GM21786 (cell line): ENCODE data around the gene ETV3L.
A peak's percentile ranks its signal among the peaks of the same experiment; 100 is the strongest.
"Not testable (repeated sequence)": the region's sequence is repeated elsewhere in the genome, so short reads cannot be mapped to it uniquely, and the experiment has no call there.

Experiments used
- ATAC-seq: cut with Tn5 transposase; IDR thresholded peaks from one replicate; pipeline ENCODE4 v1.9.1; 2021; ENCODE audit not compliant: unreplicated experiment

Gene ETV3L

DNA sequence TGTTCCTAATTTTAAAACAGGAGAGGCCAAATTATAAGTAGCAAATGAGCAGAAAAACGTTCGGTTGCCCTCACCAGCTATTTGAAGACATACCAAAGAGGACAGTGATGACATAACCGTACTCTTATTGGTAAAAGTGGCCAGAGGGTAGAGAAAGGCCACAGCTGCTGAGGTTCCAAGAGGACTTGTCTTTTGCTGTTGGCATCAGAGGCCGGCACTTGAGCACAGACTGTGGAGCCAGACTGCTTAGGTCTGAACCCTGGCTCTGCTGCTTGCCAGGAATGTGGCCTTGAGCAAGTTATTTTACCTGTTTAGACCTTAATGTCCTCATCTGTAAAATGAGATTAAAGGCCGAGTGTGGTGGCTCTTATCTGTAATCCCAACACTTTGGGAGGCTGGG is 14.9 kb downstream of the ETV3L start:
- ATAC-seq = no peak

DNA sequence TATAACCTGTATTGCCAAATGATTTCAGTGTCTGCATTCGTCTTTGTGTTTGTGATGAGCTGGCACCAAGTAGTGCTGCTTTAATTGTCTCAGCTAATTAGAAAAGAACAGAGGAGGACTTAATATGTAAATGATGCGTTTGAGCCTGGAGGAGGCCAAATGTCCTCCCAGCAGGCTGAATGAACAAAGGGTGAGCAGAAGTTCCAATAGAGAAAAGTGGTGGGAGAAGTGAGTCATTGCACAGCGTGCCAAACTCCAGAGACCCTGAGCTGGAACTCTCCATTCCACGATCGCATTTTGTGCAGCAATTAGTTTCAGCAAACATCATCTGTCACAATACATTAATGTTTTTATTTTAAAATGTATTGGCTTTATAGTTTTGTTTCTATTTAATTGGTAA is 17.9 kb downstream of the ETV3L start:
- no peak for ATAC-seq

DNA sequence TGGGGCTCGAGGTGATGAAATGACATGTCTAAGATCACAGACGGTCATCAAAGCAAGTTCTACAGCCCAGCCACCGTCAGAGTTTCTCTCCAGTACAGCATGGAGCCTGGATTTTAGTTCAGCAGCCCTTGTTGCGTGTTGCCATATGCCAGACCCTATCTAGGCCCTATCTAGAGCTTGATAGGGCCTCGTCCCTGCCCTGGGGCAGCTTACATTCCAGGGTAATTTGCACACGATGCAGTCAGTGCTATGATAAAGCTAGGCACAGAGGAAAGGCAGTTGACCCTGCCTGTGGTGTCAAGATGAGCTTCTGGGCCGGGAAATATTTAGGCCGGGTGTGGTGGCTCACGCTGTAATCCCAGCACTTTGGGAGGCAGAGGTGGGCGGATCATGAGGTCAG is 18.9 kb downstream of the ETV3L start:
- no peak for ATAC-seq

DNA sequence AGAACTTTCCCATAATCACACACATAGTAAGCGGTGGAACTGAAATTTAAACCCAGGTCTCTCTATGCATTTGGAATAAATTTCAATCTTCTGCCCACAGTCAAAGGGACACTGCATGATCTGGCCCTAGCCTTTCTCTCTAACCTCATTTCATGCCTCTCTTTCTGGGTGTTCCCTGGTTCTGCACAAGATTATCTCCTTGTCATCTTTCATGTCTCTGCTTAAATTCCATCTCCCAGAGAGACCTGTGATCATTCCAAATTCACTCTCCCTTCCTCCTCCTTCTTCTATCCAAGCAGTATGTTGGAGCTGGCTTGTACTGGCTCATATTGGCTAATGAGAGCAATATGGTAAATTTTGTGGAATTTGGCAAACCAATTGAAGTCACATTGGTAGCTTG is 22.2 kb downstream of the ETV3L start:
- no peak for ATAC-seq

DNA sequence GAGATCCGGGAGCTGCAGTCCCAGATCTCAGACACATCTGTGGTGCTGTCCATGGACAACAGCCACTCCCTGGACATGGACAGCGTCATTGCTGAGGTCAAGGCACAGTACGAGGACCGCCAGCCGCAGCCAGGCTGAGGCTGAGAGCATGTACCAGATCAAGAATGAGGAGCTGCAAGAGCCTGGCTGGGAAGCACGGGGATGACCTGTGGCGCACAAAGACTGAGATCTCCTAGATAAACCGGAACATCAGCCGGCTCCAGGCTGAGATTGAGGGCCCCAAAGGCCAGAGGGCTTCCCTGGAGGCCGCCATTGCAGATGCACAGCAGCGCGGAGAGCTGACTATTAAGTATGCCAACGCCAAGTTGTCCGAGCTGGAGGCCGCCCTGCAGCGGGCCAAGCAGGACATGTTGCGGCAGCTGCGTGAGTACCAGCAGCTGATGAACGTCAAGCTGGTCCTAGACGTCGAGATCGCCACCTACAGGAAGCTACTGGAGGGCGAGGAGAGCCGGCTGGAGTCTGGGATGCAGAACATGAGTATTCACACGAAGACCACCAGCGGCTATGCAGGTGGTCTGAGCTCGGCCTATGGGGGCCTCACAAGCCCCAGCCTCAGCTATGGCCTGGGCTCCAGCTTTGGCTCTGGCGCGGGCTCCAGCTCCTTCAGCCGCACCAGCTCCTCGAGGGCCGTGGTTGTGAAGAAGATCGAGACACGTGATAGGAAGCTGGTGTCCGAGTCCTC is 25.5 kb downstream of the ETV3L start:
- ATAC-seq = no peak

DNA sequence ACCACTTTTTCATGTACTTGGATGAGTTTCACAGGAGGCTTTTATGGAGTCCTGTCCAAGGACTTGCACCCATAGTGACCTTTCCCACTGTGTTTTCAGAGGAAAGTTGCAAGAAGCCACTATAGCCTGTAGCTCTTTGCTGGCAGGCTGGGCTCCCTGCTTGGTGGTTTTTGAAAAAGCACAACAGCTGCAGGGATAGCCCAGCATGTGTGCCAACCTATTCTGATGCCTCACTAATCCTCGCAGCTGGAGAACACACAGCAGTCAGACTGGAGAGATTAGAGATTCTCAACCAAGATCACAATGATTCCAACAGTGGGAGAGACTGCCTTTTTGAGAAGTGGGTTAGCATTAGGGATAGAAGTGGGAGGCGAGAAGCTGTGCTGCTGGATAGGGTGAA is 30.0 kb downstream of the ETV3L start:
- no peak for ATAC-seq

DNA sequence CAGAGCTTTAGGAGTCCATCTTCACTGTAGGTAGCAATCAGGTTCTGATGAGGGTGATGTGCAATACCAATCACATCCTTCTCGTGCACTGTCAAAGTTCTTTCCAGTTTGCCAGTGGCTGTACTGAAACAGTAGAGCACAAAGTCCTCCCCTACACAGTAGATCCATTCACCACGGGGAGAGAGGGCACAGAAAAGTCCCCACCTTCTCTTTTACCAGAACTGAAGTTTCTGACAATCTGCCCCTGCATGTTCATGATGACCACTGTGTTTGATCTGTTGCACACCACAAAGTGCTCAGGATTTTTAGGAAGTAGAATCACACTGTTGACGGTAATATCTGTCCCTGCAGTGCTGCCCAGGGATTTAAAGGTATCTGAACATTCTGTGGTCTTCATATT is 40.4 kb downstream of the ETV3L start:
- ATAC-seq = not testable (repeated sequence)

DNA sequence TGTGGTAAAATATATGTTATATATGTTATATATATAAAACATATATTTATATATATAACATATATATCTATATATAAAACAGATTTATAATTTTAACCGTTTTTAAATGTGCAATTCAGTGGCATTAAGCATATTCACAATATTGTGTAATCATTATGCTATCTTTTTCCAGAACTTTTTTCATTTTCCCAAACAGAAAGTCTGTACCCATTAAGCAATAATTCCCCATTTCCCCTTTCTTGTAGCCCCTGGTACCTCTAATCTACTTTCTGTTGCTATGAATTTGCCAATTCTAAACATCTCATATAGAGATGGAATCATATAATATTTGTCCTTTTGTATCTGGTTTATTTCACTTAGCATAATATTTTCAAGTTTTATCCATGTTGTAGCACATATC is 43.3 kb downstream of the ETV3L start:
- no peak for ATAC-seq

DNA sequence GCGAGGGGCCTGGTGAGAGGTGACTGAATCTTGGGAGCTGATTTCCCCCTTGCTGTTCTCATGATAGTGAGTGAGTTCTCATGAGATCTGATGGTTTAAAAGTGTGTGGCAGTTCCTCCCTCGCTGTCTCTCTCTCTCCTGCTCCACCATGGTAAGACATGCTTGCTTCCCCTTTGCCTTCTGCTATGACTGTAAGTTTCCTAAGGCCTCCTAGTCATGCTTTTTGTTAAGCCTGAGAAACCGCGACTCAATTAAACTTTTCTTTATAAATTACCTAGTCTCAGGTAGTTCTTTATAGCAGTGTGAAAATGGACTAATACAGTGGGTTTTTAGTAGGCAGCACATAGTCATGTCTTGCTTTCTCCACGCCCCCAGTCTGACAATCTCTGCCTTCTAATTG is 43.9 kb downstream of the ETV3L start:
- not testable (repeated sequence) for ATAC-seq

DNA sequence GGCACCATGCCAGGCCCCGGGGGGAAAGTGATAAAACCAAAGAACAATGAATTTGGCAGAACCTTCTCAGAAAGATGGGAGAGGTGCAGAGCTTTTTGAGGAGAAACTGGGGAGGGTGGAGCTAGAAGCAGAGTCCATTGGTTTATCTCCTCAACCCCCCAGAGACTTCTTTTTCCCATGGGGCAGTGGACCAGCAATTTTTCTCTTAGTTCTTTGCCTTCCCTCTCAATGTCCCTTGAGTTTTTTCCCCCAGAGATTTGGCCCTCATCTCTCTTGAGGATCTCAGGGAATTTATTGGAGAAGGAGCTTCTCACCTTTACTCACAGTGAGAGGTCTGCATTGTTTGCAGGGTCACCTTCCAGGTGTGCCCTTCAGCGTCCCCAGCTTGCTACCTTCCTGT is 48.8 kb downstream of the ETV3L start:
- no peak for ATAC-seq

DNA sequence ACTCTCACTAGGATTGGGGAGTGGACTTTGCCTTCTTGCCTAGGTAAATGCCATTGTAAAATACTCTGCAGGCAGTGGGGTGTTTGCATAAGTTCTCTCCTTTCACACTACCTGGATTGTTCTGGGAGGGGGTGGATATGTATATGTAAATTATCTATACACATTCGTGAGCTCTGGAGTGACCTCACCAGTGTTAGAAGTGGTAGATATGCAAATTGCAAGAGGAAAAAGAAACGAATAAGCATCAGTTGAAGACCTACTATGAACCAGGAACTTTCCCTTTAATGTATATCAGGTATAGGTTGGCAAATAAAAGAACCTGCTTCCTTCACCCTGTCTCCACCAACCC is 52.6 kb downstream of the ETV3L start:
- ATAC-seq = no peak

DNA sequence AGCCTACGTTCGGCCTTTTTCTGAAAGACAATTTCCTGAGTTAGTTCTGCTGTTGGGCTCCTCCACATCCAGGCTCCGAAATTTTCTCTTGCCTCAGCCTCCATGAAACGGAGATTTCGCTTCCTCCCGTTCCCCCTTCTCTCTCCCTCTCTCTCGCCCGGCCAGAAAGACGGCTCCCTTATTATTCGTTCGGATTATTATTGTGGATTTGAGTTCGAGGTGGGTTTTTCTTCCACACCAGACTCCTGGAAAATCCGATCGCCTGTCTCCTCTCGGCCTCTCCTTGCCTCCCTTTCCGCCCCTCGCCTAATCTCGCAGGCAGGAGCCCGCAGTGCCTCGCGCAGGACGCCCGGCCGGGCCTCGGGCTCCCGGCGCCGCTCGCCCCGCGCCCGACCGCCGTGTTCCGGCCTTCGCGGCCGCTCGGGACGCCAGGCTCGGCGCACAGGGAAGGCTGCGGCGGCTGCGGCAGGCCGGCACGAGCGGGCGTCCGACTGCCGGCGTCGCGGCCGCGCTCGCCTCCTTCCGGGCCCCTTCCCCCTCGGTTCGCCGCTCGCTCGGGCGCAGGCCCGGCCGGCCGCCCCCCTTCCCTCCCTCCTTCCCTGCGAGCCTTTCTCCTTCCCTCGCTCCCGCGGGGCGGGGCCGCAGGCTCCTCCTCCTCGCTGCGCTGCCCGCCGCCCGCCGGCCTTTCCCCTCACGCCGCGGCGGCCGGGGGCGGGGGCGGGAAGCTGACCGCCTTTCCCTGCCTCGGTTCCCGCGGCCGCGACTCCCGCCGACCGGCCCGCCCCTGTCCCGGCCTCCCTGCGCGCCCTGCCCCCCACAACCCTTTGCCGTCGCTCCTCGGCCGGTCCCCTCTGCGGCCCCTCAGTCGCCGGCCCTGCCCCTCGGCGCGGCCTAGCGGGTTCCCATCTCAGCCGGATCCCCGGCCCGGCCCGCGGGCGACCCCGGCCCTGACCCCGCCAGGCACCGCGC is 54.1 kb downstream of the ETV3L start, which contains the start of gene ARHGEF11:
Gene ARHGEF11, minus strand, starts transcription at position 493 of the 969 bp plus-strand sequence. CDS start 1,412 bp downstream, outside the sequence.
- ATAC-seq = peak; percentile 67

DNA sequence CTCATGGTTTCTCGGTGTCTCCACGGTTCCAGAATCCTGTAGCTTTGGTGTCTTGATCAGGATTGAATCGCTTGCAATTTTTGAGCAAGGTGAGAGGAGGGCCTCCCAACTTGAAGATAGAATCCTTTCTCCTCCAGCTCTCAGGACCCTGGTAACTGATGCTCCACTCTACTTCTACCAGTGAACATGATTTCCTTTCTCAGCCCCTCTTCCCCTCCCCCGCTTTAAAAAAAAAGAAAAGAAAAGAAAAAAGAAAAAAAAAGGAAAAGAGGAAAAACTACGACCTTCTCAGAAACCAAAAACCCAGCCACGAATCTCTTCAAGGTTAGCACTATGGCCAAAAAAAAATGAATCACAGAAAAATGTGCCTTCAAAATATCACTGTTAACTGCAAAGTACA is 55.3 kb downstream of the ETV3L start:
- ATAC-seq = no peak

DNA sequence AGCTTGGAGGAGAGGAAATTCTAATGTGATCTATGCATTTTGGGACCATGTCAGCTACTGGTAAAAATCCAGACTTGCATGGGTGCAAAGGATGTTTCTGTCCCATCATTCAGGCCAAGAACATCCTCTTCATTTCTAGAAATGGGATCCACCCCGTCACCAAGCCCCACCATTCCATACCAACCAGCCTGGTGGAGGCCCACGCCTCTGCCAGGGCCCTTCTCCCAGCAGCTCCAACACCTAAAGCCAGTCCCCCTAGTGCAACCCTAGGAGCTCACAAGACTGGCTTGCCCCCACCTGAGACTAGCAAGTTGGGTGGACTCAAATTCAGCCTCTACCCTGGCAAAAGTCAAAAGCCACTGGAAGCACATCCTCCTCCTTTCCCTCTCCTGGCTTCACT is 55.9 kb downstream of the ETV3L start:
- no peak for ATAC-seq

DNA sequence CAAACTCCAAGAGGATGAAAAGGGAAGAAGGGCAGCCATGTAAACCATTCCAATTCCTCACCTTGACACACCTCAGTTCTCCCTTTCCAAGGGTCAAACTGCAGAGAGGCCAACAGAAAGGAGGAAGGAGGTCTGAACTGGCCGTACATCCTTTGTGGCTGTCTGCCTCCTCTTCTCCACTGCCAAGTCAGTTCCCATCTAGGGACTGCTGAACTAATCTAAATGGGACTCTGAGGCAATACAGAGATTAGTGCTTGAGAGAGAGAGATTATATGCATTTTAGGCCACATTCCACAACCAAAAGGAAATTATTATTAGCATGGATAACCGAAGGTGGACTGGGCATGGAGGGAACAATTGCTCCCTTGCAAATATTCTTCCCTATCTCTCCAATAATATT is 56.8 kb downstream of the ETV3L start:
- ATAC-seq = no peak
